ENCODE results near the gene DMD.
"Not testable (repeated sequence)": the region's sequence is repeated elsewhere in the genome, so short reads cannot be mapped to it uniquely, and the experiment has no call there.

DMD gene

GRCh38 chrX:32839781-32840180 is 371.6 kb downstream of the DMD start:
- no peak for DNase-seq

GRCh38 chrX:32825009-32825408 is 386.3 kb downstream of the DMD start:
- DNase-seq: no peak

- DNase-seq: no peak
Measured at GRCh38 chrX:32804034-32804433, 407.3 kb downstream of the DMD start.

GRCh38 chrX:32798990-32799389 is 412.4 kb downstream of the DMD start:
- no peak for DNase-seq

- DNase-seq: no peak
Measured at GRCh38 chrX:32788936-32789335, 422.4 kb downstream of the DMD start.

- DNase-seq: no peak
Measured at GRCh38 chrX:32780109-32780508, 431.2 kb downstream of the DMD start.

GRCh38 chrX:32778965-32779364 is 432.4 kb downstream of the DMD start:
- no peak for DNase-seq

GRCh38 chrX:32774966-32775365 is 436.4 kb downstream of the DMD start:
- DNase-seq: no peak

GRCh38 chrX:32749070-32749469 is 462.3 kb downstream of the DMD start:
- no peak for DNase-seq

GRCh38 chrX:32745323-32745722 is 466.0 kb downstream of the DMD start:
- DNase-seq: no peak

- DNase-seq: no peak
Measured at GRCh38 chrX:32744921-32745320, 466.4 kb downstream of the DMD start.

- no peak for DNase-seq
Measured at GRCh38 chrX:32741910-32742309, 469.4 kb downstream of the DMD start.

- no peak for DNase-seq
Measured at GRCh38 chrX:32708542-32708941, 502.8 kb downstream of the DMD start.

- DNase-seq: not testable (repeated sequence)
Measured at GRCh38 chrX:32705385-32705784, 506.0 kb downstream of the DMD start.

GRCh38 chrX:32687379-32687778 is 524.0 kb downstream of the DMD start:
- DNase-seq: no peak

- DNase-seq: no peak
Measured at GRCh38 chrX:32678487-32678886, 532.9 kb downstream of the DMD start.

GRCh38 chrX:32673193-32673592 is 538.2 kb downstream of the DMD start:
- DNase-seq: no peak

- DNase-seq: no peak
Measured at GRCh38 chrX:32662516-32662915, 548.8 kb downstream of the DMD start.

- no peak for DNase-seq
Measured at GRCh38 chrX:32644476-32645245, 566.7 kb downstream of the DMD start.

GRCh38 chrX:32642283-32642682 is 569.1 kb downstream of the DMD start:
- no peak for DNase-seq

- no peak for DNase-seq
Measured at GRCh38 chrX:32618154-32618553, 593.2 kb downstream of the DMD start.

- DNase-seq: no peak
Measured at GRCh38 chrX:32614707-32615106, 596.6 kb downstream of the DMD start.

GRCh38 chrX:32599156-32599555 is 612.2 kb downstream of the DMD start:
- DNase-seq: no peak

GRCh38 chrX:32598707-32599106 is 612.6 kb downstream of the DMD start:
- no peak for DNase-seq

GRCh38 chrX:32597777-32598176 is 613.6 kb downstream of the DMD start:
- DNase-seq: no peak

Data from stimulated activated CD4-positive, alpha-beta T cell treated with anti-CD3 and anti-CD28 coated beads, Interleukin-4, amount 100 ng/mL, for 1 hour (primary cell).